GM12874 (cell line): ENCODE data around the gene ZNF214.

ENCODE experiments used
- CTCF ChIP-seq: IDR thresholded peaks from 2 replicates; pipeline ENCODE4 v1.5.1; 2011; ENCODE audit warnings: low read depth, mild to moderate bottlenecking, control low read depth, low read length, moderate library complexity; ENCODE audit not compliant: insufficient read depth

Gene ZNF214

GRCh38 chr11:7034019-7034418 is 13.9 kb upstream of the ZNF214 start:
- TF ChIP-seq CTCF, result no peak

GRCh38 chr11:7032692-7033091 is 12.5 kb upstream of the ZNF214 start:
- TF ChIP-seq CTCF, result no peak

- no peak for TF ChIP-seq CTCF
Observed at GRCh38 chr11:7031471-7031871, 11.3 kb upstream of the ZNF214 start.

- TF ChIP-seq CTCF, result no peak
Observed at GRCh38 chr11:7030836-7031235, 10.7 kb upstream of the ZNF214 start.

GRCh38 chr11:7028141-7028540 is 8.0 kb upstream of the ZNF214 start:
- no peak for TF ChIP-seq CTCF

GRCh38 chr11:7021318-7021717 is 1.2 kb upstream of the ZNF214 start:
- TF ChIP-seq CTCF, result no peak

GRCh38 chr11:7019500-7020182 is 505 bp downstream of the ZNF214 start:
- no peak for TF ChIP-seq CTCF
